Astrocyte (in vitro differentiated cells and primary cell): ENCODE data around the gene EPHB1. TPM values are rescaled to one million over a fixed set of nuclear protein-coding genes. Genes with fewer than 3 reads are reported as not detected.

Experiments used
- DNase-seq: peaks from one replicate; pipeline ENCODE4 v3.0.0-alpha.2; 2010; ENCODE audit warnings: low read depth
- FAIRE-seq: peaks from 2 replicates; lab custom pipeline; 2011; peaks lifted over from hg19 to GRCh38; lab: Jason Lieb, UNC
- H2AFZ ChIP-seq: 2 replicates; pipeline ENCODE4 v1.6.0; 2012; ENCODE audit warnings: low read depth, low read length, inconsistent platforms
- H3K27ac ChIP-seq: 2 replicates; pipeline ENCODE4 v1.5.1; 2011; ENCODE audit warnings: low read depth, low read length, inconsistent platforms
- H3K27me3 ChIP-seq: 2 replicates; pipeline ENCODE4 v1.6.0; 2011; ENCODE audit warnings: low read length, inconsistent platforms; ENCODE audit not compliant: insufficient read depth
- H3K36me3 ChIP-seq: 2 replicates; pipeline ENCODE4 v1.5.1; 2011; ENCODE audit warnings: low read length, inconsistent platforms; ENCODE audit not compliant: insufficient read depth
- H3K4me1 ChIP-seq: 2 replicates; pipeline ENCODE4 v1.5.1; 2011; ENCODE audit warnings: low read length, inconsistent platforms; ENCODE audit not compliant: insufficient read depth
- H3K4me2 ChIP-seq: 2 replicates; pipeline ENCODE4 v1.6.0; 2012; ENCODE audit warnings: low read length, inconsistent platforms
- H3K4me3 ChIP-seq: 2 replicates; pipeline ENCODE4 v1.5.1; 2011; ENCODE audit warnings: low read depth, mild to moderate bottlenecking, low read length, inconsistent platforms; ENCODE audit not compliant: insufficient read depth
- H3K79me2 ChIP-seq: 2 replicates; pipeline ENCODE4 v1.6.0; 2012; ENCODE audit warnings: mild to moderate bottlenecking, low read length, inconsistent platforms; ENCODE audit not compliant: insufficient read depth
- H3K9ac ChIP-seq: 2 replicates; pipeline ENCODE4 v1.6.0; 2012; ENCODE audit warnings: mild to moderate bottlenecking, low read length, inconsistent platforms
- H3K9me3 ChIP-seq: 2 replicates; pipeline ENCODE4 v1.5.1; 2012; ENCODE audit warnings: low read depth, mild to moderate bottlenecking, low read length, inconsistent platforms; ENCODE audit not compliant: insufficient read depth
- H4K20me1 ChIP-seq: 2 replicates; pipeline ENCODE4 v1.6.0; 2012; ENCODE audit warnings: low read length, inconsistent platforms; ENCODE audit not compliant: insufficient read depth
- H3K27ac Mint-ChIP-seq: one replicate; pipeline ENCODE4 v1.8.0; 2021; ENCODE audit warnings: mild to moderate bottlenecking, mixed read lengths; ENCODE audit not compliant: unreplicated experiment
- H3K27me3 Mint-ChIP-seq: one replicate; pipeline ENCODE4 v1.8.0; 2021; ENCODE audit warnings: low read depth, mixed read lengths; ENCODE audit not compliant: unreplicated experiment
- H3K36me3 Mint-ChIP-seq: one replicate; pipeline ENCODE4 v1.8.0; 2021; ENCODE audit warnings: low read depth, mixed read lengths; ENCODE audit not compliant: unreplicated experiment
- H3K4me1 Mint-ChIP-seq: one replicate; pipeline ENCODE4 v1.8.0; 2021; ENCODE audit warnings: low read depth, mixed read lengths; ENCODE audit not compliant: unreplicated experiment
- H3K4me3 Mint-ChIP-seq: one replicate; pipeline ENCODE4 v1.8.0; 2021; ENCODE audit warnings: mild to moderate bottlenecking, moderate library complexity, mixed read lengths; ENCODE audit not compliant: unreplicated experiment
- H3K9me3 Mint-ChIP-seq: one replicate; pipeline ENCODE4 v1.8.0; 2021; ENCODE audit warnings: mild to moderate bottlenecking, mixed read lengths; ENCODE audit not compliant: unreplicated experiment
- CTCF ChIP-seq: IDR thresholded peaks from 2 replicates; pipeline ENCODE4 v1.5.1; 2011; ENCODE audit warnings: low read depth, mild to moderate bottlenecking, inconsistent platforms, low read length, moderate library complexity; ENCODE audit not compliant: insufficient read depth
- EZH2 ChIP-seq: IDR thresholded peaks from 2 replicates; pipeline ENCODE4 v1.6.1; 2012; ENCODE audit warnings: mild to moderate bottlenecking, low read length, inconsistent platforms; ENCODE audit not compliant: insufficient read depth
- total RNA-seq: library from RNA; stranded (reverse); gene quantifications from 2 replicates; pipeline ENCODE4 v1.2.1, GENCODE V29; 2021

EPHB1 gene
- total RNA-seq, 1 donor from 2014 or later, result 4.1 TPM

- Histone ChIP-seq H3K79me2 (no peaks in the 10 kb centered on the region), H3K9me3 (no peaks in the 10 kb centered on the region), H3K4me1 (no peaks in the 10 kb centered on the region), H3K4me2 (no peak overlapping the region), H3K27me3 (no peaks in the 10 kb centered on the region), H3K36me3 (no peaks in the 10 kb centered on the region), H3K27ac (no peak overlapping the region), H2AFZ (no peak overlapping the region), H3K4me3 (no peak overlapping the region), H3K9ac (no peak overlapping the region), H4K20me1 (no peaks in the 10 kb centered on the region)
- Mint-ChIP-seq H3K4me3 (no peak overlapping the region), H3K36me3 (no peaks in the 10 kb centered on the region), H3K4me1 (no peaks in the 10 kb centered on the region), H3K27ac (no peak overlapping the region), H3K27me3 (peaks cover 6% of the 10 kb centered on the region), H3K9me3 (peaks cover 3% of the 10 kb centered on the region)
- FAIRE-seq (no peak), DNase-seq (no peak)
- TF ChIP-seq EZH2 (no peak), CTCF (no peak)
Observed at GRCh38 chr3:135181408-135181807, 386.3 kb downstream of the EPHB1 start.

- H3K4me3 Mint-ChIP-seq, result no peak overlapping the region
- DNase-seq, result no peak
- H3K36me3 Mint-ChIP-seq, result no peaks in the 10 kb centered on the region
- no peak overlapping the region for H3K27ac Mint-ChIP-seq
- H3K27me3 ChIP-seq, result no peaks in the 10 kb centered on the region
- H3K9me3 ChIP-seq, result no peaks in the 10 kb centered on the region
- no peak overlapping the region for H2AFZ ChIP-seq
- H3K4me1 ChIP-seq, result no peaks in the 10 kb centered on the region
- no peak for FAIRE-seq
- no peak overlapping the region for H3K27ac ChIP-seq
- H3K9me3 Mint-ChIP-seq, result peaks cover 3% of the 10 kb centered on the region
- no peaks in the 10 kb centered on the region for H3K36me3 ChIP-seq
- H3K27me3 Mint-ChIP-seq, result peaks cover 6% of the 10 kb centered on the region
- H3K9ac ChIP-seq, result no peak overlapping the region
- H4K20me1 ChIP-seq, result no peaks in the 10 kb centered on the region
- H3K4me1 Mint-ChIP-seq, result no peaks in the 10 kb centered on the region
- no peak for TF ChIP-seq CTCF
- TF ChIP-seq EZH2, result no peak
- H3K79me2 ChIP-seq, result no peaks in the 10 kb centered on the region
- H3K4me3 ChIP-seq, result no peak overlapping the region
- H3K4me2 ChIP-seq, result no peak overlapping the region
Observed at GRCh38 chr3:135182364-135182998, 387.4 kb downstream of the EPHB1 start.

GRCh38 chr3:135190658-135191057, 395.6 kb downstream of the EPHB1 start:
- Mint-ChIP-seq H3K27ac (no peak overlapping the region), H3K4me1 (peaks cover 2% of the 10 kb centered on the region), H3K4me3 (no peak overlapping the region), H3K27me3 (peaks cover 1% of the 10 kb centered on the region), H3K9me3 (no peaks in the 10 kb centered on the region), H3K36me3 (no peaks in the 10 kb centered on the region)
- no peaks in the 10 kb centered on the region for H3K4me1 ChIP-seq
- no peak overlapping the region for H2AFZ ChIP-seq
- H4K20me1 ChIP-seq, result no peaks in the 10 kb centered on the region
- no peak overlapping the region for H3K4me3 ChIP-seq
- no peak overlapping the region for H3K27ac ChIP-seq
- H3K36me3 ChIP-seq, result no peaks in the 10 kb centered on the region
- no peak overlapping the region for H3K4me2 ChIP-seq
- no peak for TF ChIP-seq CTCF
- no peak for TF ChIP-seq EZH2
- no peak overlapping the region for H3K9ac ChIP-seq
- no peaks in the 10 kb centered on the region for H3K27me3 ChIP-seq
- FAIRE-seq (no peak), DNase-seq (no peak)
- no peaks in the 10 kb centered on the region for H3K79me2 ChIP-seq
- no peaks in the 10 kb centered on the region for H3K9me3 ChIP-seq
